HL-60 (cell line): Measurements from ENCODE around the gene MAD1L1.

ENCODE experiments used
- CTCF ChIP-seq: IDR thresholded peaks from one replicate; pipeline ENCODE4 v1.5.1; 2011; ENCODE audit warnings: low read length, control low read depth, inconsistent platforms; ENCODE audit not compliant: insufficient read depth
- POLR2AphosphoS5 ChIP-seq: IDR thresholded peaks from 2 replicates; pipeline ENCODE4 v1.6.1; 2012; ENCODE audit warnings: low read depth
- TF ChIP-seq, protein P1 (sequence below): IDR thresholded peaks from 2 replicates; pipeline ENCODE4 v1.6.1; 2012; ENCODE audit warnings: low read depth; ENCODE audit not compliant: insufficient replicate concordance

- TF ChIP-seq, protein P1, sequence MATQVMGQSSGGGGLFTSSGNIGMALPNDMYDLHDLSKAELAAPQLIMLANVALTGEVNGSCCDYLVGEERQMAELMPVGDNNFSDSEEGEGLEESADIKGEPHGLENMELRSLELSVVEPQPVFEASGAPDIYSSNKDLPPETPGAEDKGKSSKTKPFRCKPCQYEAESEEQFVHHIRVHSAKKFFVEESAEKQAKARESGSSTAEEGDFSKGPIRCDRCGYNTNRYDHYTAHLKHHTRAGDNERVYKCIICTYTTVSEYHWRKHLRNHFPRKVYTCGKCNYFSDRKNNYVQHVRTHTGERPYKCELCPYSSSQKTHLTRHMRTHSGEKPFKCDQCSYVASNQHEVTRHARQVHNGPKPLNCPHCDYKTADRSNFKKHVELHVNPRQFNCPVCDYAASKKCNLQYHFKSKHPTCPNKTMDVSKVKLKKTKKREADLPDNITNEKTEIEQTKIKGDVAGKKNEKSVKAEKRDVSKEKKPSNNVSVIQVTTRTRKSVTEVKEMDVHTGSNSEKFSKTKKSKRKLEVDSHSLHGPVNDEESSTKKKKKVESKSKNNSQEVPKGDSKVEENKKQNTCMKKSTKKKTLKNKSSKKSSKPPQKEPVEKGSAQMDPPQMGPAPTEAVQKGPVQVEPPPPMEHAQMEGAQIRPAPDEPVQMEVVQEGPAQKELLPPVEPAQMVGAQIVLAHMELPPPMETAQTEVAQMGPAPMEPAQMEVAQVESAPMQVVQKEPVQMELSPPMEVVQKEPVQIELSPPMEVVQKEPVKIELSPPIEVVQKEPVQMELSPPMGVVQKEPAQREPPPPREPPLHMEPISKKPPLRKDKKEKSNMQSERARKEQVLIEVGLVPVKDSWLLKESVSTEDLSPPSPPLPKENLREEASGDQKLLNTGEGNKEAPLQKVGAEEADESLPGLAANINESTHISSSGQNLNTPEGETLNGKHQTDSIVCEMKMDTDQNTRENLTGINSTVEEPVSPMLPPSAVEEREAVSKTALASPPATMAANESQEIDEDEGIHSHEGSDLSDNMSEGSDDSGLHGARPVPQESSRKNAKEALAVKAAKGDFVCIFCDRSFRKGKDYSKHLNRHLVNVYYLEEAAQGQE: no peak
- TF ChIP-seq CTCF: no peak
- no peak for TF ChIP-seq POLR2AphosphoS5
Measured at GRCh38 chr7:2150445-2150815, 82.3 kb downstream of the MAD1L1 start.
